GM12892 (cell line): ENCODE measurements around the gene PRSS16.

Experiments used
- POLR2A ChIP-seq: IDR thresholded peaks from 2 replicates; pipeline ENCODE4 v1.6.1; 2011; ENCODE audit warnings: low read depth, low read length, control low read depth
- POLR2AphosphoS5 ChIP-seq: IDR thresholded peaks from 2 replicates; pipeline ENCODE4 v1.6.1; 2011; ENCODE audit warnings: low read depth, low read length, control low read depth
- TAF1 ChIP-seq: IDR thresholded peaks from 2 replicates; pipeline ENCODE4 v1.6.1; 2011; ENCODE audit warnings: low read depth, mild to moderate bottlenecking, control low read depth, low read length, borderline replicate concordance

GRCh38 chr6:27209196-27209595 is 38.3 kb upstream of the PRSS16 start:
- TF ChIP-seq POLR2A (no peak), TAF1 (no peak), POLR2AphosphoS5 (no peak)
